ENCODE measurements around the gene OTUD3.
"Not testable (repeated sequence)": the region's sequence is repeated elsewhere in the genome, so short reads cannot be mapped to it uniquely, and the experiment has no call there.

Gene OTUD3

GRCh38 chr1:19869453-19869852 lies 12.7 kb upstream of the OTUD3 start:
- DNase-seq = not testable (repeated sequence)

DNA sequence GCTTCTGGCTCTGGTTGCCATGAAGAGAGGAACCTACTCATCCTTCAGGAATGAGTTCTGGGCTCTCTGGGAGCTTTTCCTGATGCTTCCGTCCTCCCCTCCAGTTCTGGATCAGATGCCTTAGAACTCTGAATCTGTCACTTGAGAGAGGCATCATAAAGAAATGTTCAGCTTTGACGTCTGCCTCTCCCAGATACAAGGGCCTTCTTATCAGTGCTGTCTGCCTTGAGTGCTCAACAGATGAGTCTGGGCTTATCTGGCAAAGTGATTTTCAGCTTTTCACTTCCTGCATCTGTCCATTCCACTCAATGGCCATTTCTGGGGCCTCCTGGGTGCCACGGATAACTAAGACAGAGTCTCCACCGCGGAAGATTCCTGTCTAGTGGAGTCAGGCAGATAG lies 12.3 kb upstream of the OTUD3 start:
- no peak for DNase-seq

DNA sequence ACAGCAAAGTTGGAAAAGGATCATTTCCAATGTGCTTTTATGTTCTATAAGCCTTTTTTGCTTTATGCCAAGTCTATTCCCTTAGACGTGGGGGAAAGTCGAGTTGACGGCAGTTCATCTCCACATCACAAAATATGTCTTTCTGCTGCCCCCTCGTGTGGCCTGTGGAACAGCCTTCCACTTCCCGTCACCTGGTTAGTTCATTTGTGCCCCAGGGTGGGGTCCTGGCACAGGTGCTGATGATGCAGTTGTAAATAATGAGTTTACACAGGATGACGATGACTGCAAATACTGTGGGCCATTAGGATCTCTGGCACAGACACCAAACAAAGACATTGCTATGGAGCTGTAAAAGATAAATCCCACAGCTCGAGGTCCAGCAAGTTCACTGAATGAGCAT lies 10.0 kb upstream of the OTUD3 start:
- DNase-seq = no peak

- DNase-seq = no peak
Observed at GRCh38 chr1:19877181-19877750, 4.9 kb upstream of the OTUD3 start.

DNA sequence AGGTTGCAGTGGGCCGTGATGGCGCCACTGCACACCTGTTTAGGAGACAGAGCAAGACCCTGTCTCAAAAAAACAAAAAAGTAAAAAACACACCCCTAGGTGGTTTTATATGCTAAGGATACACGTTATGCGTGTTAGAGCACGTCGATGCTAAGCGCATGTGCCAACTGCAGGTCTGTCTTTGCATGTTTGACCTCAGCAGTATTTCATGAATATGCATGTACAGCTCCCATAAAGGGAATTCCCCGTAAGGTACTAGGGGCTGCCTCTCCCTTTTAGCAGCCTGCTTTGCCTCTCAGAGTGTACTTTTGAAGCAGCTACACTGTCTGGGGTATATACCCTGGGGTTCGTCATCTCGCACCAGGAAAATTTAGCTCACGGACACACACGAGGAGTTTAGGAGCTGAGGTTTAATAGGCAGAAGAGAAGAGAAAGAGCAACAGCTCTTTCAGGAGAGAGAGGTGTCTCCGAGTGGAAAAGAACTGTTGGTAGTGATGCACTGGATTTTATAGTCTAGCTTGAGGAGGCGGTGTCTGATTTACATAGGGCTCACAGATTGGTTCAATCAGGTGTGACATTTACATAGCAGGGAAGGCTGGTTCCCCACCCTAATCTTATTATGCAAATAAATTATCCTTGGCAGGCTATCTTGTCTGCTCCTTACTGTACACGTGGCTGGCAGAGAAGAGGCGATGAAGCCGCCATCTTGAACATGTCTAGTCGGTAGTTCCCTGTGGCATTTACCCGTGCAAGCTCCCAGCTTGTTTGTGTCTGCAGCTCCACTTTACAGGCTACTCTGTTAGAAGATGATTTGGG lies 4.2 kb upstream of the OTUD3 start:
- DNase-seq = no peak

GRCh38 chr1:19878637-19878985 lies 3.6 kb upstream of the OTUD3 start:
- DNase-seq = no peak

GRCh38 chr1:19879227-19879626 lies 3.0 kb upstream of the OTUD3 start:
- no peak for DNase-seq

- no peak for DNase-seq
Observed at GRCh38 chr1:19879661-19880060, 2.5 kb upstream of the OTUD3 start.

- not testable (repeated sequence) for DNase-seq
Observed at GRCh38 chr1:19880841-19881240, 1.4 kb upstream of the OTUD3 start.

GRCh38 chr1:19884312-19884711 lies 2.1 kb downstream of the OTUD3 start:
- DNase-seq = no peak

DNA sequence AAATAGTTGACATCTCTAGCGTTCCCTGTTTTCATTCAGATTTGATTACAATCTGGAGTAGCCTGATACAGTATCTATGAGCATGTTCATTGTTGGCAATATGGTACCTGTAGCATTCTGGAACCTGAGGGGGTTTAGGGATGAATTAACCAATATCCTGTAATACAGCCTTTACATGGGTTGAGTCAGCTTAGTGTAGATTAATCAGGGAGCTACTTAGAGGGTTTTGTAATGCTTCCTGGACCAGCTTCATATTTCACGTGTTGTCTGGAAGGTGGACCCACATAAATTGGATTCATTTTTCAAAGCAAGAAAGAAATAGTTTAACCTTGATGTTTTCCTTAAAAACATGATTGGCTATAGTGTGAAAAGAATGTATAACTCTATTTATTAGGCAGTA lies 3.6 kb downstream of the OTUD3 start:
- no peak for DNase-seq

DNA sequence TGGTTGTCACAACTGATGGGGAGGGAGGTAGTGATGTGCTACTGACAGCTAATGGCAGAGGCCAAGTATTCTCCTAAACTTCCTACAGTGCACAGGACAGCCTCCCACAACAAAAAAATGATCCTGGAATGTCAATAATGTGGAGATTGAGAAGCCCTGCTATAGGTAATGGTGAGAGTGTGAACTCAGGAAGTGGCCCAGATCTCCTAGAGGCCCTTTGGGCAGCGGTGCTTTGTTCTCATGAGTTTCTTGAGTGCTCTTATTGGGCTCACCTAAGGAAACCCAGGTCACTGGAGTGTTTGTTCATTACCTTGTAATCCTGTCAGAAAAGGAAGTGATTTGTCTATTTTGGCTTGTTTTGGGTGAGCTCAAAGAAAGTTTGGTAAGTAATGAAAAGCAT lies 5.9 kb downstream of the OTUD3 start:
- DNase-seq = no peak

- no peak for DNase-seq
Observed at GRCh38 chr1:19889656-19890055, 7.5 kb downstream of the OTUD3 start.

- DNase-seq = no peak
Observed at GRCh38 chr1:19892129-19892528, 9.9 kb downstream of the OTUD3 start.

- no peak for DNase-seq
Observed at GRCh38 chr1:19892628-19893168, 10.5 kb downstream of the OTUD3 start.

DNA sequence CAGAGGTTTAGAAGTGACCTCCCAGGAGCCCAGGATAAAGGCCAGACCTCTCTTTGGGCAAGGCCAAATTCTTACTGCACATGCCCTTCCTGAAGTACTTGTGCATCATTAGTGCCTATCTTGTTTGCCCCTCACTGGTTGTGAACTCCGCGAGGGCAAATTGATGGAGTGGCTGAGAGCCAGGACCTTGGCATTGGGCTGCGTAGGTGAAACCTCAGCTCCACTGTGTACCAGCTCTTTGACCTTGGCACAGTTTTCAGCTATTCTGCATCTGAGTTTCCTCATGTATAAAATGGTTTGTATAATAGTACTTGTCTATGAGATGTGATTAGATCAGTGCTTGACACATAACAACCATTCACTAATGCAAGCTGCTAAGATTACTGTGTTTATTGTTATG lies 11.5 kb downstream of the OTUD3 start:
- DNase-seq = no peak

DNA sequence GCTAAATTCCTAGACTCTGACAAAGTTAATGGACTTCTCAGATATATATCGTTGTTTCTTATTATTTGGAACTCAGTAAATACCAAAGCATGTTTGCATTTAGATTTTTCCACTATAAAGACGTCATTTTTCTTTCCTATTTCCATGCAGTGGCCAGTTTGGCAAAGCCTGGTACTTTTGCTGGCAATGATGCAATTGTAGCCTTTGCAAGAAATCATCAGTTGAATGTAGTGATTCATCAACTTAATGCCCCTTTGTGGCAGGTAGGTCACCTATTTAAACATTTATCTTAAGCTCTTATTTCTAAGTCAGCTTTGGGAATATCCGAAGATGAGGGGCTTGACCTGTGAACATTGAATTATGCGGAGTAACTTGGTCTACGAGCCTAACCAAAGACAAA lies 12.0 kb downstream of the OTUD3 start:
- DNase-seq = no peak

DNA sequence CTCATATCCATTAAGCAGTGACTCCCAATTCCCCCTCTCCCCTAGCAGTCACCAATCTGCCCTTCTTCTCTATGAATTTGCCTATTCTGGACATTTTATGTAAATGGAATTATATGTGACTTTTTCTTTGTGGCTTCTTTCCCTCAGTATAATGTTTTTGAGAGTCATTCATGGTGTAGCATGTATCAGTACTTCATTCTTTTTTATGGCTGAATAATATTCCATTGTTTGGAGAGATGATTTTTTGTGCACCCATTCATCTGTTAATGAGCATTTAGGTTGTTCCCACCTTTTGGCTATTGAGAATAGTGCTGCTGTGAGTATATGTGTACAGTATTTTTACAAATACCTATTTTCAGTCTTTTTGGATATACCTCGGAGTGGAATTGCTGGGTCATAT lies 19.5 kb downstream of the OTUD3 start:
- no peak for DNase-seq

DNA sequence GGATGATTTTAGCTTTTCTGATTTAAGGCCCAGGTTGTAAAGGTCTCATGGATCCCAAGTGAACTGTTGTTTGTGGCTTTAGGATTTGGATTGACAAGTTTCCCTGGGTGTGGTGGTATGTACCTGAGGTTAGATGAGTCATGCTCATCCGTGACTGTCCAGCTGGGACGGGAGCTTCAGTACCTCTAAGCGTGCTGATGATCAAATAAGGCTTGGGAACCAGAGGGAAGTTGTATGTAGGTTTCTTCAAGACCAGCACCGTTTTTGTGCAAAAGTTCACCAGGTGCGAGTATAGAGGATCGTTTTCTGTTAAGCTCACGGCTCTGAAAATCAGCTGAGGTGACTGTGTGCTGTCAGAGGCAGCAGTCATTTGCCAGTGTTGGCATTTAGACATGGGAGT lies 21.4 kb downstream of the OTUD3 start:
- DNase-seq = no peak

- DNase-seq = no peak
Observed at GRCh38 chr1:19907456-19907855, 25.3 kb downstream of the OTUD3 start.

GRCh38 chr1:19909392-19909791 lies 27.2 kb downstream of the OTUD3 start:
- DNase-seq = no peak

DNA sequence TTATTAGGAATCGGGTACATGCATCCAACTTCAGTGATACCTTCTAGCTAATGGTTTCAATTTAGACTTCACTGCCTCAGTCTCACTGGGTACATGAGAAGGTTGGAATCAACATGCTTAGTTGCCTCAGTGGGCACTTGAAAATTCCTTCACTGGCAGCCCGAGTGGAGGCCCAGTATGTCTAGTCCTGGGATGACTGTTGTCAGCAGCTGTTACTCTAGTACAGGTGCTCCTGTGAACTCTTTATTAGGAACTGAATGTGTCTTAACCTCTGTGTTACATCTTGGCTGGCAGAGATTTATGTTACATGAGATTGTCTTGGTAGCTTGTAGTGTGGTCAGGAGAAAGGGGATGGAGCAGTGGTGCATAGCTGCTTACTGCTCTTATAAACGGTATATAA lies 27.8 kb downstream of the OTUD3 start:
- DNase-seq = no peak

DNA sequence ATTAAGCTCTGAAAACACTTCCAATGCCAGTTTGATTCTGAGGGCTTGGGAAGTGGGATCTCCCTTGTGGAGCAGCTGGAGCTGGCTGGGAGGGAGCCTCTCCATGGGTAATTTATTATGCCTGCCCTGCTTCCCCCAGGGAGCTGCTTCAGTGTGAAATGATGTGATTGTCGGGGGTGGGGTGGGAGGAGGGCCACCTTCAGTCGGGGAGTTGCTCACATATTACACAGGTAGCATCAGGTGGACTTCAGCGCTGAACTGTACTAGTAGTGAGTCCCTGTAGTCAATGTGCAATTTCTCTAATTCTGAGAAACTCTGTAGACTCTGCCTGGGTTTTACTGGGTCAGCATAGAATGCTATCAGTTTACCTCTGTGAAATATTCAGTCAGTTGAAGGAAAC lies 28.5 kb downstream of the OTUD3 start:
- no peak for DNase-seq

DNA sequence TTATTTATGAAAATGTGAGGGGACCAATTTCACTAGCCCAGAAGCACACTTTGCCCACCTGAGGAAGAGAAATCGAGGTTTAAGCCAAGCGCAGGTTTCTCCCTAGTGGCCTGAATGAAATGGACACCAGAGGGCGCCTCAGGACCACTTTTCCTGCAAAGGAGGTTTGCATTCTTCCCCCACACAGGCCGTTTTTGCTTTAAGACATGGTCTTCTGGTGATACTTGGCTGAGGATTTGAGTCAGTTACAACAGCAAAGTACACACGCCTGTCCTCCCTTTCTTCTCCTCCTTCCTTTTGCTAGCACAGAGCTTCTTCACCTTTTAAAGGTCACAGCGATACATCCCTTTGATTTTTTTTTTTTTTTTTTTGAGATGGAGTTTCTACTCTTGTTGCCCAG lies 35.9 kb downstream of the OTUD3 start:
- peak; percentile 79 for DNase-seq
